ENCODE results near the gene HELZ.
"Not testable (repeated sequence)": the region's sequence is repeated elsewhere in the genome, so short reads cannot be mapped to it uniquely, and the experiment has no call there.

HELZ gene

DNA sequence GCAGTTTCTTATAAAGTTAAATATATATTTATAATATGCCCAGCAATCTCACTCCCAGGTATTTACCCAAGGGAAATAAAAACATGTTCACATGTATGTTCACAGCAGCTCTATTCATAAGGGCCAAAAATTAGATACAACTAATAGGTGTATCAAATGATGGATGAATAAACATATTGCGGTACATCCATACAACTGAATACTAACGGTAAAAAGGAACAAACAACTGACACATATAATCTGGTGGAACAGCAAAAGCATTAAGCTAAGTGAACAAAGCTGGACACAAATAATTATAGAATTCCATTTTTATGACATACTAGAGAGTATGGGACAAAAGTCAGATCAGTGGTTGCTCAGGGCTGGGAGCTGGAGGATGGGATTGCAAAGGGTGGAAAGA lies 125.9 kb downstream of the HELZ start:
- DNase-seq (ENCODE audit: low read depth): no peak

- no peak for DNase-seq (ENCODE audit: low read depth)
Measured at GRCh38 chr17:67116045-67116575, 128.9 kb downstream of the HELZ start.

- DNase-seq (ENCODE audit: low read depth): no peak
Measured at GRCh38 chr17:67115401-67115800, 129.6 kb downstream of the HELZ start.

GRCh38 chr17:67113486-67113885 lies 131.5 kb downstream of the HELZ start:
- DNase-seq (ENCODE audit: low read depth): no peak

- no peak for DNase-seq (ENCODE audit: low read depth)
Measured at GRCh38 chr17:67111808-67112207, 133.2 kb downstream of the HELZ start.

DNA sequence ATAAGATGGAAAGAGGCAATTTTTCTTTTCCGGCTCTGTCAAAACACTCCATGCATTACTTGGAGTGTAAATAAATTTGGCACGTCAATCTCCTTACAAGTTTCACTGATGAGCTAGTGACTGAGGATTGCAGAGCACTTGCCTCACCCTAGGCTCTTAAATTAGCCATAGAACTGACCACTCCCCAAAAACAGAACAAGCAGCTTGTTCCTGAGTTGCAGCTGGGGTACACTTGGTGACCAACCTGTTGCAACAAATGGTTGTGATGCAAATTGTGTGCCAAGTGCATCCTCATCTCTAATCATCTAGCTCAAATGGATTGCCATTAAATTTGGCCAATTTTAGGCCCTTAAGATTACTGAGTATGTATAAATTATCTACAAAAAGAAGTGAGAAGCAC lies 133.7 kb downstream of the HELZ start:
- DNase-seq (ENCODE audit: low read depth): no peak

GRCh38 chr17:67110619-67111018 lies 134.4 kb downstream of the HELZ start:
- no peak for DNase-seq (ENCODE audit: low read depth)

DNA sequence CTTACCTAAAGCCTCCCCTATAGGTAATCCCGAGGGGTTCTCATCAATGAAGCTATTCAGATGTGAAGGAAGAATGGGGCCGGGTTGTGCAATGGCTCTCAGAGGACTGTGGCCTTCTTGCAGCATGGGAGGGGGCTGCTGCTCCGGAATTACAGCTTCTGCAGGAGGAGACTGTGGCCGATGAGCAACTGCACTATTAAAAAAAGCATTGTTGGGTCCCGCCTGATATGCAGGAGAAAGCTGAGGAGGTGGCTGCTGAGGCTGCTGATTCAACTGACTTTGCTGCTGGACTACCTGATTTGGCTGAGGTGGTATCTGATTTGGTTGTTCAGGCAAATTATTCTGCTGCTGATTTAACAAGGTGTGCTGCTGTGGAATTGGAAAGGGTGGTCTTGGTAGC lies 135.9 kb downstream of the HELZ start:
- DNase-seq (ENCODE audit: low read depth): no peak

DNA sequence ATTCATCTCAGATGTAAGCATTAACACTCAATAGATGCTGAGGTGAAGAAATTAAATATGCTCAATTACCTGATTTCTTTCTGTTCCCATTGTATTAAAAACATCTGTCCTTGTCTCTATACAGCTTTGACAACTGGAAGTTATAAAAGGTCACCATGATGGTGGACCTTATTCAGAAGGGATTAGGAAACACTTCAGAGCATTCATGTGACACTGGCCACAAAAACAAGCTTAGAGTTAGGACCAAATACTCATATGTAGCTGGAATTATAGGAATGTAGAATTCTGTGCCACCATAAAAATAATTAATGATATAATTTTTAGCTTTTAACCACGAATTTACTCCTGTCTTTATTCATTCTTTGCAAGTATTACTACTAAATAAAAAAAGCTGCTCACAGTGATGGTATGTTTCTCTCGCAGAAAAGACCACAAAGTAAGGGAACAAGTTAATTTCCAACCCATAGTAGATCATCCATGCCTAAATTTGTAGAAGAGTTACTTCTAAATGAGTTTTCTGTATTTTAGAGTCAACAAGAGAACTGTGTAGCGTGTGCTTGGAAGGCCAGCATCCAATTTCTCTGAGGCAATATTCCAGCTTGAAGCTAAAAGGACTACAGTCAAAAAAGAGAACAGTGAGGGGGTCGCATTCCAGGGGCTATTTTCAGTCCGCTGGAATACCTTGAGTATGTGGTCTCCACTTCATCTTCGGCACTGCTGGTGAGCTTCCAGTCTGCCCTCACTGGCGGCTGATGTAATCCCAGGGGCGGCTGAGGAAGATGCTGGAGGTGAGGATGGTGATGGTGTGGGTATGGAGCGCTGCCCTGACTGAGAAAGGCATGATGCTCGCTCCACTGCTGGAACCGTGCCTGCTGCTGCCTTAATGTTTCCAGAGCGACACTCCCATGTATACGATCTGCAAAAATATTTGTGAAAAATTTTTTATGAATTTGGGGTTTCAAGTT lies 136.9 kb downstream of the HELZ start:
- no peak for DNase-seq (ENCODE audit: low read depth)

GRCh38 chr17:67107171-67107570 lies 137.8 kb downstream of the HELZ start:
- no peak for DNase-seq (ENCODE audit: low read depth)

DNA sequence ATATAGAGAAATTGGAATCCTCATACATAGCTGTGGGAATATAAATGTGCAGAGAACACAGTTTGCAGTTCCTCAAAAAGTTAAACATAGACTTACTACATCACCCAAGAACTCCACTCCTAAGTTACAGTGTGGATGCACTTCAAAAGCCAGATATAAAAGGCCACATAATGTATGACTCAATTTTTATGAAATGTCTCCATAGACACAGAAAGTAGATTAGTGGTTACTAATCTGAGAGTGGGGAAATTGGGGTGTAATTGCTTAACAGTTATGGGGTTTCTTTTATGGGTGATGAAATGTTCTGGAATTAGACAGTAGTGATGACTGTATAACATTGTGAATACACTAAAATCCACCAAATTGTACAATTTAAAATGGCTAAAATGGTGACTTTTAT lies 139.8 kb downstream of the HELZ start:
- no peak for DNase-seq (ENCODE audit: low read depth)

DNA sequence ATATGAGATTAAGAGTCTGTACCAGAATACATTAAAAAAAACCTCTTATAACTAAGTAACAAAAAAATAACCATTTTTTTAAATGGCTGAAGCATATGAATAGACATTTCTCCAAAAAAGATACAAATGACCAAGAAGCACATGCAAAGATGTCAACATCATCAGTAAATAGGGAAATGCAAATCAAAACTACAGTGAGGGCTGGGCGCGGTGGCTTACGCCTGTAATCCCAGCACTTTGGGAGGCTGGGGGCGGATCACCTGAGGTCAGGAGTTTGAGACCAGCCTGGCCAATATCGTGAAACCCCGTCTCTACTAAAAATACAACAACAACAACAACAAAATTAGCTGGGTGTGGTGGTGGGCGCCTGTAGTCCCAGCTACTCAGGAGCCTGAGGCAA lies 140.4 kb downstream of the HELZ start:
- not testable (repeated sequence) for DNase-seq (ENCODE audit: low read depth)

GRCh38 chr17:67098006-67098405 lies 147.0 kb downstream of the HELZ start:
- no peak for DNase-seq (ENCODE audit: low read depth)

DNA sequence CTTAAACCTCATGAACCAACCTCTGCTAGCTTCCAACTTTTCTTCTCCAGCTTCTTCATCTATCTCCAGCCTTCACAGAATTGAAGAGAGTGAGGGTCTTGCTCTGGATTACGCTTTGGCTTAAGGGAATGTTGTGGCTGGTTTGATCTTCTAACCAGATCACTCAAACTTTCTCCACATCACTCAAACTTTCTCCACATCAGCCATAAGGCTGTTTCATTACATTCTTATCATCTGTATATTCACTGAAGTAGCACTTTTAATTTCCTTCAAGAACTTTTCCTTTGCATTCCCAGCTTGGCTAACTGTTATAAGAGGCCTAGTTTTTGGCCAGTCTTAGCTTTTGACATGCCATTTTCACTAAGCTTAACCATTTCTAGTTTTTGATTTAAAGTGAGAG lies 148.4 kb downstream of the HELZ start:
- no peak for DNase-seq (ENCODE audit: low read depth)

DNA sequence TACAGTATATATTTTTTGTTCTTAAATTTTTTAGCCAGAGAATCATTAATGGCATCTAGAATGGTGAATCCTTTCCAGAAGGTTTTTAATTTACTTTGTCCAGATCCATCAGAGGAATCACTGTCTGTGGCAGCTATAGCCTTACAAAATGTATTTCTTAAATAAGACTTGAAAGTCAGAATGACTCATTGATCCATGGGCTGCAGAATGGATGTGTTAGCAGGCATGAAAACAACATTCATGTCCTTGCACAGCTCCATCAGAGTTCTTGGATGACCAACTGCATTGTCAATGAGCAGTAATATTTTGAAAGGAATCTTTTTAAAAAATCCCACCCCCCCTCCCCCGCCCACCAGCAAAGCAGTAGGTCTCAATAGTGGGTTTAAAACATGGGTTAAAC lies 149.2 kb downstream of the HELZ start:
- DNase-seq (ENCODE audit: low read depth): no peak

DNA sequence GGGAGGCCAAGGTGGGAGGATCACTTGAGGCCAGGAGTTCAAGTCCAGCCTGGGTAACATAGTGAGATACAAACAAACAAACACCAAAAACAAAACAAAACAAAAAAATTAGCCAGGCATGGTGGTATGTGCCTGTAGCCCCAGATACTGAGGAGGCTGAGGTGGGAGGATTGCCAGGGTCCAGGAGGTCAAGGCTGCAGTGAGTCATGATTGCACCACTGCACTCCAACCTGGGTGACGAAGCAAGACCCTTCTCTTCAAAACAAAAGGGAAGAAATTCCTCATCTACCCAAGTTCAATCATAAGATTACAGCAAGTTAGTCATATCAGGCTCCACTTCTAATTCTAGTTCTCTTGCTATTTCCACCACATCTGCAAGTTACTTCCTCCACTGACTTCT lies 149.7 kb downstream of the HELZ start:
- DNase-seq (ENCODE audit: low read depth): not testable (repeated sequence)

DNA sequence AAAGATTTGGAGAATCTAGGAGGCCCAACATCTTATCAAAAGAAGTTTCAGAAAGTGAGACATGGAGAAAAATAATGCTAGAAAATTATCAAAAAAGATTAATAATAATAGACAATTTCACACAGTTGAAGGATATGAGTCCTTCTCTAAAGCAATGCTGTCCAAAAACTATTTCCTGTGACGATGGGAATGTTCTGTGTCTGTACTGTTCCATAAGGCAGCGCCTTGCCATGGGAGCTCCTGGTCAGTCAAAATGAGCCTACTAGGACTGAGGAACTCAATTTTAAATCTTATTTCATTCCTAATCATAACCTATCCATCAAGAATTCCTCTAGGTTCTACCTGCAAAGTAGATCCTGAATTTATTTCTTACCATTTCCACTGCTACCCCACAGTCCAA lies 151.6 kb downstream of the HELZ start:
- no peak for DNase-seq (ENCODE audit: low read depth)

DNA sequence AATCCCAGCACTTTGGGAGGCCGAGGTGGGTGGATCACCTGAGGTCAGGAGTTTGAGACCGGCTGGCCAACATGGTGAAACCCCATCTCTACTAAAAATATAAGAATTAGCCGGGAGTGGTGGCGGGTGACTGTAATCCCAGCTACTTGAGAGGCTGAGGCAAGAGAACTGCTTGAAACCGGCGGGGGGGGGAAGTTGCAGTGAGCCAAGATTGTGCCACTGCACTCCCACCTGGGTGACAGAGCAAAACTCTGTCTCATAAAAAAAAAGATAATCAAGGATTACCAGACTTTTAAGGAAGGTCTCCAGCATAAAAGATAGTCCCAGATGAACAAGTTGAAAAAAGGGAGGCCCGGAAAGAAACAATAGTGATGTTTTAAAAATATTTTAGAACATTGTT lies 152.3 kb downstream of the HELZ start:
- not testable (repeated sequence) for DNase-seq (ENCODE audit: low read depth)

GRCh38 chr17:67092291-67092690 lies 152.7 kb downstream of the HELZ start:
- DNase-seq (ENCODE audit: low read depth): no peak

- no peak for DNase-seq (ENCODE audit: low read depth)
Measured at GRCh38 chr17:67090341-67090740, 154.7 kb downstream of the HELZ start.

DNA sequence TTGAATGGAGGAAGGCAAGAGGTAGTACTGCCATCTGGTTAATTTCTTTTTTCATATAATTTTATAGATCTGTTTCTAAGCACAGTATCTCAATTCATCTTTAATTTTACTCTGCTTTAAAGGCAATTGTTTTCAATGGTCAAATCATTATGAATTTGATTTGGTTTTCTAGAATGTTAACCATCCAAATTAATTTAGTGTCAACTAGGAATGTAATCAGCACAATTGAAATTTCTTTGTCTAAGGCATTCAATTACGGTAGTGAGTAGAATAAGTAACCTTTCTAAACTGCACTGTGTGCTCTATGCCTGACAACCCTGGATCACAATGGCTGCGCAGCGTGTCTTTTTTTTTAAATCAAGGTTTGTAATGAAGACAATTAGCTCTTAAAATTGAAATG lies 156.4 kb downstream of the HELZ start:
- no peak for DNase-seq (ENCODE audit: low read depth)

DNA sequence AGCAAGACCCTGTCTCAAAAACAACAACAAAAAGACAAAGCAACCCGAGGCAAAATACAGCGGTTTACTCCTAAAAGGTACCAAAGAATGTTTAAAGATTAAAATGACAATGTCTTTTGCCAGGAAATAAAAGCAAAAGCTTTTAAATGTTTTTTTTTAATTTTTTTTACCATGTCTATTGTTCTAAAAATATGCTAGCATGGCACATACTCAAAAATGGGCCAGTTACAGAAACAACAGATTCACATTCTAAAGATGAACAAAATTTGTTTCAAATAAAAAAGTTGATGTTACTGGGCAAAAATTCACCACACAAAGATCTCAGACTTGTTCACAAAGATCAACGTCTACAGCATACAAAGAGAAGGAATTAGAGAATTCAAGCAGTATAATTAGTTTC lies 159.6 kb downstream of the HELZ start:
- DNase-seq (ENCODE audit: low read depth): no peak

DNA sequence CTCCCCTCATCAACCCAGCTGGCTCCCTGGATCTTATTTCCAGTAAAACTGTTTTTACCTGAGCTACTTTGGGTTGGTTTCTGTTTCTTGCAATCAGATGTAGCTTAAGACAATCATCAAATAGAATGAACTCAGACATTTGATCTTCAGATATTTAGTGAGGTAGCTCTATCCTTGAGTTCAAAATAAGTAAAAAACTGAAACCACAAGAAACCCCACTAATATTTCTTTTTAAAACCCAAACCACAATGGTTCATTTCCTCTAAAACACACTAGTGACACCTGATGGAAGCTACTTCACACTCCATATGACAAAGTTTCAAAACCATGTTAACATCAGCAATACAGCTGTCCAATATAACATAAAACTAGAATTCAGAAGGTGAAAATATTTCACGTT lies 162.9 kb downstream of the HELZ start:
- no peak for DNase-seq (ENCODE audit: low read depth)

DNA sequence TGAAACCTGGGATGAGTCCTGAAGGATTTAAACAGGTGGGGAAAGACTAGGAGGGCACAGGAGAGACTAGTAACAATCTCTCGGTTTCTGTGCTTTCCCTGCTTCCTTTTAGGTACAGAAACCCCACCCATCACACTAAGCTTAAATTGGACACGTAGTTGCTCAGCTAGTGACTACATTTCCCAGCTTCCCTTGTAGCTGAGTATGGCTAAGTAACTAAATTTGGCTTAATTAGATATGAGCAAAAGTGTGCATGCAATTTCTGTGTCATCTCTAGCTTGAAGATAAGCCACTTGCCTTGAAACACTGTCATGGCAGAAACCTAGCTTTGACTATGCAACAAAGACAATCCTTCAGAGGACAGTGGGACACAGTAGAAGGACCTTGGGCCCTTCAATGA lies 164.2 kb downstream of the HELZ start:
- DNase-seq (ENCODE audit: low read depth): no peak
